Mucosa of rectum (tissue), 2 donors: ENCODE results near the gene LOXL1.

ENCODE experiments used
- H3K27ac ChIP-seq, 2 donors: one replicate each; pipeline ENCODE4 v1.7.0; 2013; ENCODE audit warnings: inconsistent platforms in 2 of 2, low read depth in 2 of 2, low read length in 2 of 2
- H3K27me3 ChIP-seq, 2 donors: one replicate each; pipeline ENCODE4 v1.7.0; 2013; ENCODE audit warnings: low read length in 2 of 2; ENCODE audit not compliant: control insufficient read depth in 2 of 2, insufficient read depth in 2 of 2
- H3K36me3 ChIP-seq, 2 donors: one replicate each; pipeline ENCODE4 v1.7.0; 2013; ENCODE audit warnings: low read length in 2 of 2; ENCODE audit not compliant: control insufficient read depth in 2 of 2, insufficient read depth in 2 of 2
- H3K4me1 ChIP-seq, 2 donors: one replicate each; pipeline ENCODE4 v1.7.0; 2013; ENCODE audit warnings: low read length in 2 of 2, mild to moderate bottlenecking in 1 of 2; ENCODE audit not compliant: control insufficient read depth in 2 of 2, insufficient read depth in 2 of 2
- H3K4me3 ChIP-seq, 2 donors: one replicate each; pipeline ENCODE4 v1.7.0; 2013; ENCODE audit warnings: low read length in 2 of 2
- H3K9ac ChIP-seq, 2 donors: one replicate each; pipeline ENCODE4 v1.7.0; 2013; ENCODE audit warnings: low read length in 2 of 2, low read depth in 1 of 2, mild to moderate bottlenecking in 1 of 2
- H3K9me3 ChIP-seq, 2 donors: one replicate each; pipeline ENCODE4 v1.7.0; 2013; ENCODE audit warnings: low read length in 2 of 2; ENCODE audit not compliant: control insufficient read depth in 2 of 2
- donor health status: healthy.
- donor health status: Normal muscosa, but diverticular disease.

The LOXL1 gene

GRCh38 chr15:73939138-73939537 lies 12.9 kb downstream of the LOXL1 start:
- Histone ChIP-seq H3K9me3 (no peaks in the 10 kb centered on the region), H3K36me3 (no peaks in the 10 kb centered on the region), H3K27ac (no peak overlapping the region), H3K4me3 (no peak overlapping the region), H3K27me3 (no peaks in the 10 kb centered on the region), H3K4me1 (peaks cover 0 to 3% of the 10 kb centered on the region in 2 donors), H3K9ac (no peak overlapping the region)

DNA sequence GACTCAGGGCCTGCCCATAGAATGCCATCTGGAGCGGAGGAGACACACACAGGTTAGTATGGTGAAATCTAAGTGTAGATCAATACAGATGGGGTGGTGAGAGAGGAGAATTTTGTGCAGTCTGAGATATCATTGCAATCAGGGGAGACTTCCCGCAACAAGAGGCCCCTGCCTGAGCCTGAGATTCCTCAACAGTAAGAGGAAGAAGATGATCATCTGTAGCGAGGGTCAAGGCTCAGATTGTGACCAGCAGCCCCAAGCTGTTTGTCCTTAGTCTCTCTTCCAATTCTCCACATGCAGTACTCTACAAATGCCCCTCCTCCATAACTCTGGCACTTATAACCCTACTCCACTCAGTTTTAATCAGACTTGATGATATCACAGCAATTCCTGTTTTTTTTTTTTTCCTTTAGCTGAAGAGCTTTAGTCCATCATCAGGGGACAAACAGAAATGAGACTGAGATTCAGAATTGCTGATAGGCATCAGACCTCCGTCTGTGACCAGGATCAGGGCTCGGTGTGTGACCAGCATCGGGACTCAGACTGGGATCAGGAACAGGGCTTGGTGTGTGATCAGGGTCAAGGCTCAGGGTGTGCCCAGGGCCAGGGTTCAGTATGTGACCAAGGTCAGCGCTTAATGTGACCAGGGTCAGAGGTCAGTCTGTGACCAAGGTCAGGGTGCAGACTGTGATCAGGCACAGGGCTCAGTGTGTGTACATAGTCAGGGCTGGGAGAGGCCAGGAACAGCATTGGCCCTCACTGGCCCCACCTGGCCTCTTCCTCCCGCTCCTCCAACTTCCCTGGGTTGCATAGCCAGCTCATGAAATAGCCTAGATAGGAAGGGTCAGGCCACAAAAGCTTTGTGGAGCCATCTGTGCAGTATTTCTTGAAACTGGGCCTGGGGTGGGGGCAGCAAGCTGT lies 14.1 kb downstream of the LOXL1 start:
- H3K9ac ChIP-seq, result peak overlapping the region in 1 of 2 donors; percentile 29
- no peak overlapping the region for H3K4me3 ChIP-seq
- H3K36me3 ChIP-seq, result no peaks in the 10 kb centered on the region
- H3K27me3 ChIP-seq, result no peaks in the 10 kb centered on the region
- H3K9me3 ChIP-seq, result no peaks in the 10 kb centered on the region
- no peak overlapping the region for H3K27ac ChIP-seq
- peaks cover 0 to 3% of the 10 kb centered on the region in 2 donors for H3K4me1 ChIP-seq

- no peak overlapping the region for H3K9ac ChIP-seq
- H3K4me1 ChIP-seq, result peaks cover 0 to 2% of the 10 kb centered on the region in 2 donors
- H3K27me3 ChIP-seq, result no peaks in the 10 kb centered on the region
- H3K27ac ChIP-seq, result no peak overlapping the region
- H3K36me3 ChIP-seq, result no peaks in the 10 kb centered on the region
- H3K4me3 ChIP-seq, result no peak overlapping the region
- no peaks in the 10 kb centered on the region for H3K9me3 ChIP-seq
These were observed 14.8 kb downstream of the LOXL1 start for GRCh38 chr15:73941044-73941443.

GRCh38 chr15:73941449-73941848 lies 15.2 kb downstream of the LOXL1 start:
- Histone ChIP-seq H3K27ac (no peak overlapping the region), H3K9ac (no peak overlapping the region), H3K4me1 (no peaks in the 10 kb centered on the region)

GRCh38 chr15:73941871-73942635 lies 15.8 kb downstream of the LOXL1 start:
- Histone ChIP-seq H3K27ac (no peak overlapping the region), H3K36me3 (no peaks in the 10 kb centered on the region)

More at GRCh38 chr15:73941449-73941848, 15.2 kb downstream of the LOXL1 start:
- no peaks in the 10 kb centered on the region for H3K9me3 ChIP-seq
- H3K27me3 ChIP-seq, result no peaks in the 10 kb centered on the region
- no peaks in the 10 kb centered on the region for H3K36me3 ChIP-seq
- H3K4me3 ChIP-seq, result no peak overlapping the region

DNA sequence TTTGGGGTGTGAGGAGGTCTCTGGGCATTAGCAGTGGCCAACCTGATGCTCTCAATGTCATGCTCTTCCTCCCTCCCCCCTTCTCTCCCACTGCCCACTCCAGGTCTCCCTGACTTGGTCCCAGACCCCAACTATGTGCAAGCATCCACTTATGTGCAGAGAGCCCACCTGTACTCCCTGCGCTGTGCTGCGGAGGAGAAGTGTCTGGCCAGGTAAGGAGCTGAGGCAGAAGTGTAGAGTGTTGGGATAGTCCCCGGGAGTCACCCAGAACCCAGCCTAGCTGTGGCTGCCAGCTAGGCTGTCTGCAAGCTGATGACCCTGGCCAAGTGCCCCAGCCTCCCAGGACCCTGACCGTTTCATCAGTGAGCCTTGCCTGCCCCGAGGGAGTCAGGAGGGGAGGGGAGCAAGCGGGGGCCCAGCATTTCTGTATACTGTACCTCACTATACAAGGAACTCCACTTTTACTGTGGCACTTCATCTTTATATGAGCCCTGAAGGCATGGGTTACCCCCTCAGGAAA lies 16.5 kb downstream of the LOXL1 start:
- Histone ChIP-seq H3K9ac (no peak overlapping the region), H3K27me3 (no peaks in the 10 kb centered on the region), H3K27ac (no peak overlapping the region), H3K36me3 (no peaks in the 10 kb centered on the region), H3K9me3 (no peaks in the 10 kb centered on the region), H3K4me3 (no peak overlapping the region), H3K4me1 (no peaks in the 10 kb centered on the region)

More at GRCh38 chr15:73941871-73942635, 15.8 kb downstream of the LOXL1 start:
- Histone ChIP-seq H3K4me1 (no peaks in the 10 kb centered on the region), H3K4me3 (no peak overlapping the region), H3K9me3 (no peaks in the 10 kb centered on the region), H3K27me3 (no peaks in the 10 kb centered on the region), H3K9ac (no peak overlapping the region)

DNA sequence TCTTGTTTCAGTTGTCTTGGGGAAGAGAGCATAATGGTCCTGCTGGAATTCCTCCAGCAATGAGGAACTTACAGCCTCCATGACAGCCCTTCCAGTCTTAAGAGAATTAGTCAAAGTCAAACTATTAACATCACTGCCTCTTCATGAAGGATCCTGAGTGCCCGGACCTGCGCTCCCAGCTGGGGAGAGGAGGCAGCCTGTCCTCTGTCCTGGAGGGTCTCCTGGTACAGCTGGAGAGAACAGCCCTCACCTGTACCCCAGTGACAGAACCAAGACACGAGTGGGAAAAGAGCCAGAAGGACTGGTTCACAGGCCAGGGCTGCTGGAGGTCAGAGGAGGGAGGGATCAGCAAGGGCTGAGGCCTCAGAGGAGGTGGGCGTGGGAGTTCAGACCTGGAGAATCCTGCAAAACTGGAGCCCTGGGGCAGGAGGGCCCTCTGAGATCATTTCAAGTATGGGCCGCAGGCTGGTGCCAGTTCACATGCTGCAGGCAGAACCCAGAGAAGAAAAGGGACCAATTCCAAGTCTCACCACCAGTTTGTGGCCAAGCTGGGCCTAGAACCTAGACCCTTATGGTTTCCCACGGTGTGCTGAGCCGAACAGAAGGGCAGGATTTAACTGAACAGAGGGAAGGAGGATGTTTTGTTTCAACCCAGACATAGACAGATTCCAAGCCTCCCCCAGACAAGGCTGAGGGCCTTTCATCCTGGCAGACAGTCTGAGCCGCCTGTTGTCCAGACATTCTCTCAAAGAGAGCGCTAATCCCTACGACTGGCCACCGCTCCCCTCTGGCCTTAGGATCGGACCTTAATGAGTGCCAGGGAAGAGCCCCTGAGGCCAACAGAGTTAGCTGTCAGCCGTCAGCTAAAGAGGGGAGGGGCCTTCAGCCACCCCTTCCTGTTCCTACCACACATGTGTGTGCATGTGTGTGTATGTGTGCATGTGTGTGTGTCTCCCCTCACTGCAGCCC lies 18.2 kb downstream of the LOXL1 start:
- Histone ChIP-seq H3K4me1 (no peaks in the 10 kb centered on the region), H3K4me3 (no peak overlapping the region), H3K9ac (no peak overlapping the region), H3K27me3 (no peaks in the 10 kb centered on the region), H3K36me3 (no peaks in the 10 kb centered on the region), H3K9me3 (no peaks in the 10 kb centered on the region), H3K27ac (no peak overlapping the region)

GRCh38 chr15:73945130-73945508 lies 18.9 kb downstream of the LOXL1 start:
- Histone ChIP-seq H3K9ac (no peak overlapping the region), H3K4me3 (no peak overlapping the region), H3K9me3 (no peaks in the 10 kb centered on the region), H3K36me3 (no peaks in the 10 kb centered on the region), H3K27ac (no peak overlapping the region), H3K27me3 (no peaks in the 10 kb centered on the region), H3K4me1 (no peaks in the 10 kb centered on the region)

DNA sequence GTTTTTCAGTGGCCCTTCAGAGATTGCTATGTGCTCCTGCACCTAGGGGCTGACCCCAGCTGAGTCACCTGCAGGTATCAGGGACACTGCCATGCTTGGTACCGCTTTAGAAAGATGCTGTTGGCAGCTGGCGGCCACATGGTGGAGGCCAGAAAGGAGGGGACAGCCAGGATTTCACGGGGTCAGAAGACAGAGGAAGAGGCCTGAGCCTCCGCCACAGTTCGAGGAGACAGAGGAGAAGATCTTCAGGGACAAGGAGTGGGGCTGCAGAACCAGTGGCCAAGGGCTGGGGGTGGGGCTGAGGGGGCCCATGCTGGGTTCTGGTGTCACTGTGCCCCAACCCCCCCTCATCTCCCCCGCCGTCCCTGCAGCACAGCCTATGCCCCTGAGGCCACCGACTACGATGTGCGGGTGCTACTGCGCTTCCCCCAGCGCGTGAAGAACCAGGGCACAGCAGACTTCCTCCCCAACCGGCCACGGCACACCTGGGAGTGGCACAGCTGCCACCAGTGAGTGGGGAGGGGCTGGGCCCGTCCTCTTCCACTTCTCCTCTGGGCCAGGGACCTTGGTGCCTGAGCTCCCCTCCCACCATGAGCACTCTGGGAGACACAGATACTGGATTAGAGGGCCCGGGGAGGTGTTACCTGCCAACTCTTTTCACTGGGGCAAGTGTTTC lies 19.9 kb downstream of the LOXL1 start:
- no peaks in the 10 kb centered on the region for H3K9me3 ChIP-seq
- H3K27me3 ChIP-seq, result no peaks in the 10 kb centered on the region
- no peak overlapping the region for H3K9ac ChIP-seq
- peaks cover 0 to 3% of the 10 kb centered on the region in 2 donors for H3K4me1 ChIP-seq
- H3K4me3 ChIP-seq, result no peak overlapping the region
- H3K27ac ChIP-seq, result no peak overlapping the region
- H3K36me3 ChIP-seq, result no peaks in the 10 kb centered on the region
